ENCODE results near the gene KIF23. TPM values are rescaled to one million over a fixed set of nuclear protein-coding genes. Genes with fewer than 3 reads are reported as not detected.

KIF23 gene
- total RNA-seq, 1 experiment from 2014 or later, result 135 TPM

DNA sequence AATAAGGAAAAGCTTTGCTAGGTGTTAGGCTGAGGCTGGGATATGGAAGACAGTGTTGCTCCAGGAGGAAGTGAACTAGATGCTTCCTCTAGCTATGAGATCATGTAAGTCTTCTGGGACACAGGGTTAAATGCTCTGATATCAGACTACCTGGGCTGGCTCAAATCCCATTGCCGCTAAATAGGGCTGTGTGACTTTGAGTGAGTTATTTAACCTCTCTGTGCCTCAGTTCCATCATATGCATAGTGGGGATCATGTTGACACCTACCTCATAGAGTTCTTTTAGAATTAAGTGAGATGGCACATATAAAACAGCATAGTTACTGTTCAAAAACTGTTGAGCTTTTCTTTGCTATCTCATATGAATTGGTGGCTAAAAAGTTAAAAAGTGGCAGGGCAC lies 51.1 kb downstream of the KIF23 start:
- no peak for DNase-seq (ENCODE audit: low spot score)

DNA sequence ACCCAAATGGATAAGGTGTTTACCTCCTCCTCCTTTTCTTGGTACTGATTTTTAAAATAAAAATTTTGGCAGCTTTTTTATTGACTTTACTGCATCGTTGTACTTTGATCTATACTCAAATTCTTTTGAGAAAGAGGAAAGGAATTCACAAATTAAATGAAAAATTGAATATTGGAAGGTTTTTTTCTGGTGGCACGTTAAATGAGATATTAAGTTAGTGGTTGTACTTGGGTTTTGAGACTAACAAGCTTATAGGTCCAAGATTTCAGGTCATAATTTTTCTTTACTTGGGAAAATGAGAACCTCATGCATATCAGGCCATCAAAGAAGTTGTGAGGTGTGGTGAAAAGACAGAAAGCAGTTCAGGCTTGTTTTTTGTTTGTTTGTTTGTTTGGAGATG lies 52.6 kb downstream of the KIF23 start:
- DNase-seq (ENCODE audit: low spot score), result no peak

DNA sequence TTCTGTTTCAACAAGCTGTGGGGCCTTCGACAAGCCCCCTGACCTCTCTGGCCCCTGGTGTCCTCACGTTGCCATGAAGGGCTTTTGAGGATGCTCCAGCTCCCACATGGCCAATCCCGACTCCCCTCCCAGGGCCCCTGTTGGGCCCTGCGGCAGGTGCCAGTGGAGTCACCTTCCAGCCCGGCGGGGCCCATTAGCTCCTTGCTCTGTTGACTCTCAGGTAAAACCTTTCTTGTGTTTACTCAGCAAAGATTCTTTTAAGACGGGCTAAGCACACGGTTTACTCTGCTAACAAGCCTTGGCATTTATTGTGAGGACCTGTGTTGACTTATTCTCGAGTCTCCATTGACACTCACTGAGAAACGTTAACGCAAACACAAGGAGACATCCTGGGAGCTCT lies 53.5 kb downstream of the KIF23 start:
- no peak for DNase-seq (ENCODE audit: low spot score)

DNA sequence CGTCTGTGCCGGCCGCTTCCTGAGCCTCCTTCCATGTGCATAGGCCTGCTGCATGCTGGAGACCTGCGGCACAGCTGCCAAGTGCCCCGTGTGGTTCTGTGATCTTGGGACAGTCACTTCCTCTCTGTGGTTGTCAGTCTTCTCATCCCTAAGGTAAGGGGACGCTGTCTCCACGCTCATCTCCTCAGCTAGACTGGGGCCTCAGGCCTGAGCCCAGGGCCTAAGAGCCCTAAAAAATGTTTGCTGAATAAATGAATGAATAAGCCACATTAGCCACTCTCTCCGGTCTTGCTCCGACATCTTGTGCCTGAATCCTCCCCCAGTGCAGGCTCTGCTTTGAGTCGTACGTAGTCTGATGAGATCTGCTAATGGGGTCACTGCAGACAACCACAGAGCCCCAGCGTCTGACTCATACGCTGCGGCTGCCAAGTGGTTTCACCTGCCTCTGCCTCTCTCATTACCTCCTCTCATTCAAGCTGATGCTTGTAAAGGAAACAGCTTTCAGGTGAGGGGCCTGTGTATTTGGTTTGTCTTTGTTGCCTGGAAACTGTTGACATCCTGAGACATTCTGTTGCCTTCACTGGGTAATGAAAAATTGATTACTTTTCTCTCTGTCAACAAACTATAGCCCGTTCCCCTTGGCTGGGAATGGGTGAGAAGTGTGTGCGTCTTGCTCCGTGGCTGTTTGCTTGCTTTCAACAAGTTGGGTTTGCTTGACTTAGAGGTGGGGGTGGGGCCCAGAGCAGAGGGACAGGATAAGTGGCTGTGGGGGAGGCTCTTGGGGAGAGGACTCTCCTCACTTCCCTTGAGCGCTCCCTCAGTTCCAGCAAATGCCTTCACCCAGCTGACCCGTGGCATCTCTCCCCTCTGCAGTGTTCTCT lies 54.3 kb downstream of the KIF23 start:
- peak; percentile 83 for DNase-seq (ENCODE audit: low spot score)

DNA sequence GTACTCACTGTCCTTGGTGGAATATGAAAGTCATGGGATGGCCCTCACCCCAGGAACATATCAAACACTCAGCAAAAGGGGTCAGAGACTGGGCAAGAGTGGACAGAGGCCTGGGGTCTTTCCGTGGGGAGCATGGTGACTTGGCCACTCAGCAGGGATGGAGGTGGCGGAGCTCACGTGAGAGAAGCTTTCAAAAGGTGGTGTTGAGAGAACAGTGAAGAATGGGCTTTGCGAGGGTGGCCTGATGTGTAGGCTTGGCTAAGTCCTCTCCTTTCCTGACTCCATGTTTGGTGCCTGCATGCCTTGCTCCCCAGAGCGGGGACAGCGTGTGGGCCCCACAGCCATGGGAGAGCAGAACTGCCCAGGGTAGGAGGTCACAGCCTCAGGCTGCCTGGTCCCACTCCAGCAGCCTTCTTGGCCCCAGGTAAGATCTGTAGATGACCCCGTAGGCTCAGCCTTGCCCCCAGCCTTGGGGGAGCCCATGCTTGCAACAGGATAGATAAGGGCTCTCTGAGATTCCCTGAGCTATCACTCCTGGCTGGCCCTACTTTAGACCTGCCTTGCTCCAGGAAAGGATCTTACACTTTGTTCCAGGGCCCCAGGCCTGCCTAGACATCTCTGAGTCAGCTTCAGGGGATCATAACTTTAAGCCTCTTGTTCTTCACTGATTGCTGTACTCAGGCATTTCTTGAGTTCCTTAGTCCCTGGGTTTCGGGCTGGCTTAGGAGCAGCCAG lies 55.5 kb downstream of the KIF23 start:
- DNase-seq (ENCODE audit: low spot score), result no peak

DNA sequence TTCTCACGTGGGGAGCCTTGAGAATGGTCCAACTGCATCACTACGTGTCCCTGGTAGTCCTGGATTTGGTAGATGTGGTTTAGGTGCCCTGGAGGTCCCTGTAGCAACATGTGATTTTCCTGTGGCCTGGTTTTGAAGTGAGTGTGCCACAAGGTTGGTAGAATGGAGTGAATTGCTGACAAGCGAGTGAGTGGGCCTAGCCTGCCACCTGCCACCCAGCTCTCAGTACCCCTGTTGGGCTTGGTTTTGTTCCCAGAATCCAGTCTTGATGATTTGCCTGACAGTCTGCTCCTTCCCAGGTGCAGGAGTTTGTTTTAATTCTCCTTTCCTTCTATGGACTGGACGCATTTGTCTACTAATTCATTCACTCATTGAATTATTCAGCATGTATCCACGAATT lies 57.9 kb downstream of the KIF23 start:
- no peak for DNase-seq (ENCODE audit: low spot score)

DNA sequence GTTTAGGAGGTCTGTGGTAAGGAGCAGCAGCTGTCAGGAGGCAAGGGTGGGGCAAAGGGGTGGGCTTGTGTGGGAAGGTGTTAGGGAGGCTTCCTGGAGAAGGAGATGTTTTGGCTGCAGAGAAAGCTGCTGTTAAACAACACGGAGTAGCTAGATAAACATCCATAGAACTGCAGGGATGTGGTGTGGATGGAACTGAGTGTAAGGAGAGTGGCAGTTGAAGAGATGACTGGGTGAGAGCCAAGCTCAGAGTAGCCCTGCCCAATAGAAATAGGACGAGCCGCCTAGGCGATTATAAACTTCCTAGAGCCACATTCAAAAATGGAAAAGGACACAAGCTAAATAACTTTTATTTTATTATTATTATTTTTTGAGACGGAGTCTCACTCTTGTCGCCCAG lies 58.4 kb downstream of the KIF23 start:
- no peak for DNase-seq (ENCODE audit: low spot score)

DNA sequence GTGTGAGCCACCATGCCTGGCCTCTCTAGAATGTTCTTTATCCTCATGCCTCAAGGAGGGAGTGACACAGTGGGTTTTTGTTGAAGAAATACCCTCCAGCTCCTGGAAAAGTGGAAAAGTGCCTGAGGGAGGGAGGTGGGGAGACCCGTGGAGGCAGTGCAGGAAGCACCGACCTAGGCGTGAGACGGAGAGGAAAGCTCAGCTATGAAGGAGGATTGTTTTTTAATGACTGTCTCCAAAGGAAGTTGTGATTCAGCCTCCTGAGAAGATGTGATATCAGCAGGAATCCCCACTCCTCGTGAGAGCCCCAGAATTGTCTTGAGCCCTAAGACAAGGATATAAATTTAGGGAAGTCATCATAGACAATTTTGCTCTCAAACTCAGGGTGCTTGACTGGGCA lies 60.1 kb downstream of the KIF23 start:
- peak; percentile 47 for DNase-seq (ENCODE audit: low spot score)

DNA sequence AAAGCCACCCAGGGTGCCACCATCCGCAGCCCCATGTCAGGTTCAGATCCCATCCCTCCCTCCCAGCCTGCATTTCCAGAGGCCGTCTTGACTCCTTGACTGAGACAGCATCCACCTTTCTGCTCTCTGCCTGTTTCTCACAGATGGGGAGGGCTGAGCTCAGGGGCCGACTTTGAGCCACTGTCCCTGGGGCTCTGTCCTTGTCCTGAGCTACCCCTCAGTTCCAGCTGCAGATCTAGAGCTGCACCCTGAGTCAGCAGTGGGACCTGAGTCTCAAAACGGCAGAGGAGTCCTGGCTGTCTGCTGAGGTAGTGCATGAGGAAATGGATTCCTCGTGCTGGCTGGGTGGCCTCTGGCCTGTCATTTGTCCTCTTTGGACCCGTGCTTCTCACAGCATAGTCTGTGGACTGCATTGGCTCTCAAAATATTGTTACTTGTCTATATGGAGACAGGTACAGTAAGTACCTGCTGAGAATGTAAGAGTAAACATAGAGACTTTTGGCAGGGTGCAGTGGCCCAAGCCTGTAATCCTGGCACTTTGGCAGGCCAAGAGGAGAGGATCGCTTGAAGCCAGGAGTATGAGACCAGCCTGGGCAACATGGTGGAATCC lies 60.8 kb downstream of the KIF23 start:
- DNase-seq (ENCODE audit: low spot score), result no peak

DNA sequence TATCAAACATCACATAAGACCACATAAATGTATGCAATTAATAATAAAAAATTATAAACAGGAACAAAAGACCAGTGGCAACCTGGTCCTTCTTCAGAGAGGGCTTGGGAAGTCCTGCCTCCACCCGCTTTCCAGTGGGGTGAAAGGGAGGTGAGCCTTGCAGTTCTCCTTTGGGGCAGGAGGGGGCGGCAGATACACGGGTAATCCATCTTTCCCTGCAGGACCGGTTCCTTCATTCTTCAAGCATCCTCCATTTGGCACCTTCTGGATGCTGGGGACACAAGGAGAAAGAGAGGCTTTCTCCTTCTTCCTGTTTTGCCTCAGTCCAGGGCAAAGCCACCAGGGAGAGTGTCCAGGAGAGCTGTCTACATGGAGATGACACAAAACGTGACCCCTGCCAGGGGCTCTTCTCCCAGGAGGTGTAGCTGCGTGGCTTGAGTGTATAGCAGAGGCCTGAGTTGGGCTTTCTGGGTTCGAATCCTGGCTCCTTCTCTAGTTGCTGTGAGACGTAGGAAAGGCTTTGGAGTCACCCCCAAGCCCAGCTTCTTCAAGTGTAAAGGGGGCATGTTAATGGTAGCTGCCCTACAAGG lies 61.7 kb downstream of the KIF23 start:
- peak; percentile 71 for DNase-seq (ENCODE audit: low spot score)

DNA sequence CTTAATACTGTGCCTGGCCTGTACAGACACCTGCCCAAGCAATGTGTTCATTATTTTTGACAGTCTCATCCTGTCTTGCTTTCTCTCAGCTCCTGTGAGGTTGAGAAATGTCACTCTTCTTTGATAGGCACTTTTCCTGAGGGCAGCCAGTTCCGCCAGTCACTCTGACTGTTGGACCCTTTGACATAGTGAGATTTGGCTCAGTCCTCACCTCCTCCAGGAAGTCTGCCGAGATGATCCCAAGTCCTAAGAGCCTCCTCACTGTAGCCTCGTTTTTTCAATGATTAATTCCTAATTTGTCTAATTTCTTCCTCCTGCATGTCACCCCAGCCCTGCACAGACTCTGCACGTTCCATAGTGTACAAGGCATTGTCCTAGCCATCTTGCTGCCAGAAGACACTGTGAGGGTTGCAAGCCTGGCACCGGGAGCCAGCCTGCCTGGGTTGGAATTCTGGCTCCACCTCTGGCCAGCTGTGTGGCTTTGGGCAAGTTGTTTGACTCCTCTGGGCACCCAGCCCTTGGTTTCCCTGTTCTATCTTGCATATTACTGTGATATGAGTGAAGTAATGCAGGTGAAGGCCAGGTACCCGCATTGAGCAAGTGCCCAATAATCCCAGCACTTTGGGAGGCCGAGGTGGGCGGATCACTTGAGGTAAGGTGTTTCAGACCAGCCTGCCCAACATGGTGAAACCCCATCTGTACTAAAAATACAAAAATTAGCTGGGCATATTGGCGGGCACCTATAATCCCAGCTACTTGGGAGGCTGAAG lies 62.7 kb downstream of the KIF23 start:
- DNase-seq (ENCODE audit: low spot score), result no peak

DNA sequence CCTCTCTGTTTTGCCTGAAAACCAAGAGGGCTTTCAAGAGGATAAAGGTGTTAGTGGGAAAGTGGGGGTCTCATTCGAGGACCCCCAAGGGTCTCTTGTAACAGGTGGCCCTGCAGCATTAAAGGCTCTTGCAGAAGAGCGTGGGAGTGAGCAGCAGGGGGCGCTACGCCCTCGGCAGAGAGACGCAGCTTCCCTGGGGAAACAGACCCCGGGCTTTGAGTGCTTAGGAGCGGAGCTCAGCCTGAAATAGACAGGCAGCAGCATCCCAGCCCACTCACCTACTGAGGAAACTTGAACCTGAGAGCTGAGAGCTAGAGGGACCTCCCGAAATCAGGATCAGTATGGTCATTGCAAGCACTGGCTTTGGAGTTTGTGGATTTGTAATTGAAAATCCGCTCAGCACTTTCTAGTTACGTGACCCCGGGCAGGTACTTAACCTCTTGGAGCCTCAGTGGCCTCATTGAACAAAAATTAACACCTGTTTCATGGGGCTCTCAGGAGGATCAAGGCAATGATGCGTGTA lies 64.2 kb downstream of the KIF23 start:
- DNase-seq (ENCODE audit: low spot score), result no peak

DNA sequence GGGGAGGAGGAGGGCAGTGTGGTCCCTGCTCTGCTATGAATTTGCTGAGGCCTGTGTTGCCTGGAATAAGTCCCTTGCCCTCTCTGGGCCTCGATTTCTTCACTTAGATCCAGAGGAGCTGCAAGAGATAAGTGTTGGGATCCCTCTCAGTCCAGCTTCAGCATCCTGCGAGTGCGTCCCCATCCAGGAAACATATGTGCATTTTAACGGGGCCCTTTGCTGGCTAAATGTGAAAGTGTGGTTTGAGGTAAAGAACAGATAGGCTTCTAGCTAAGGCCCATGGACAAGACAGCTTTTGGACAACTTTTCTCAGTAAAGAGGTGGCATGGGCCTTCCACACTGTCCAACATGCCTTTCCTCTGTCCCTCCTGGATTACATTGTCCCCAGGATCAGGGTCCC lies 64.9 kb downstream of the KIF23 start:
- no peak for DNase-seq (ENCODE audit: low spot score)

DNA sequence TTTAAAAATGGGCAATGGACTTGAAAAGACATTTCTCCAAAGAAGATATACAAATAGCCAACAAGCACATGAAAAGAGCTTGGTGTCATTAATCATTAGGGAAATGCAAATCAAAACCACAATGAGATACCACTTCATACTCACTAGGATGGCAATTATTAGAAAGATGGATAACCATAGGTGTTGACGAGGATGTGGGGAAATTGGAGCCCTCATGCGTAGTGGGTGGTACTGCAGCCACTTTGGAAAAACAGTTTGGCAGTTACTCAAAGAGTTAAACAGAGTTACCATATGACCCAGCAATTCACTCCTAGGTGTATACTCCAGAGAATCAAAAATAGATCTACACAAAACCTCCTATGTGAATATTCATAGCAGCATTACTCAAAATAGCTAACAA lies 65.8 kb downstream of the KIF23 start:
- DNase-seq (ENCODE audit: low spot score), result no peak

DNA sequence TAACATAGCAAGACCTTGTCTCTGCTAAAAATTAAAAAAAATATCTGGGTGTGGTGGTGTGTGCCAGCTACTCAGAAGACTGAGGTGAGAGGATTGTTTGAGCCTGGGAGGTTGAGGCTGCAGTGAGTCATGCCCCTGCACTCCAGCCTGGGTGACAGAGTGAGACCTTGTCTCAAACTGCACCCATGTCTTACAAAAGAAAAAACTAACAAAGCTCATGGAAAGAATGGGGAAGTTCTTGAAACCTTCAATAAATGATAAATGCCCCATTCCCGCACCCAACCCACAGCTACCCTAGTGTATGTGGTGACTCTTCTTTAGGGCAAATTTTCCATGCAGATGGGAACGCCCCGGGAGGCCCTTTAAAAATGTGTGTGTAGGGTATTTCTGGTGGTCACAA lies 66.8 kb downstream of the KIF23 start:
- DNase-seq (ENCODE audit: low spot score), result no peak

DNA sequence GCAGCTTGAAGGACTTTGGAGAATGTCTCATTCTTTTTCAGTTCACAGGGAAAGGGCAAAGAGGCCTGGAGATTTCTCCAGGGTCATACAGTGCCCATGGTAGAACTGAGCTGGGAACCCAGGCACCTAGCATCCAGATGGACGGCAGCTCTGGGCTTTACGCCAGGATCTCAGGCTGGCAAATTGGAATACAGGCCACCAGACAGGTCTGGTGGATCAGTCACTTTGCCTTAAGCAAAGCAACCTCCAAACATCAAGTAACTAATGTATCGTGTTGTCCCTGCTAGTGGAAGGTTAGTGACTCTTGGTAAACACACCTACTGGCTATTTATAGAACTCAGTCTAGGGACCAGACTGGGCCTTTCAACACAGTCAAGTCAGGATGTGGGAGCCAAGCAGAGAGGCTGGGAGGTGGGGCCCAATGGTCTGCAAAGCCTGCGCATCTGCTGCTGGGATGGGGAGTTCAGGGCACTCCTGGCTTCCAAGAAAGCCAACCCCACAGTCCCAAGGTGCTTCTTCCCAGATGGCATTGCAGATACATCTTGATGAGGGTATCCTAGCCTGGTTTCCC lies 68.6 kb downstream of the KIF23 start:
- no peak for DNase-seq (ENCODE audit: low spot score)

DNA sequence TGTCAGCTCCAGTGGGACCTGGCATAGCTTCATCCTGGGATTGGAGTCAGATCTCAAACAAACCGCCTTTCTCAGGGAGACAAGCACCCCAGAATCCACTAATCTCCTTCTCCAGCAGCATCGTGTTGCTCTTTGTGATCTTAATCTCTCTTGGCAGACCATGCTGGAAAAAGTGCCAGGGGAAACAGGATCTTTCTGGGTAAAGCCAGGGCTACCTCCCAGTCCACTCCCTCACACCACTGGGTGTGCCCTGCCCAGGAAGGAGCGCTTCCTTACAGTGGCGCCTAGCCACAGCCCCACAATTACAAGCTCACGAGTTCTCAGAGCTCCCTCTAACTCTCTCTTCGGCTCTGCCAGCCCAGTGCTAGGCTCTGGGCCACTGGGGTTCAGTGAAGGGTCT lies 70.7 kb downstream of the KIF23 start:
- DNase-seq (ENCODE audit: low spot score), result no peak

DNA sequence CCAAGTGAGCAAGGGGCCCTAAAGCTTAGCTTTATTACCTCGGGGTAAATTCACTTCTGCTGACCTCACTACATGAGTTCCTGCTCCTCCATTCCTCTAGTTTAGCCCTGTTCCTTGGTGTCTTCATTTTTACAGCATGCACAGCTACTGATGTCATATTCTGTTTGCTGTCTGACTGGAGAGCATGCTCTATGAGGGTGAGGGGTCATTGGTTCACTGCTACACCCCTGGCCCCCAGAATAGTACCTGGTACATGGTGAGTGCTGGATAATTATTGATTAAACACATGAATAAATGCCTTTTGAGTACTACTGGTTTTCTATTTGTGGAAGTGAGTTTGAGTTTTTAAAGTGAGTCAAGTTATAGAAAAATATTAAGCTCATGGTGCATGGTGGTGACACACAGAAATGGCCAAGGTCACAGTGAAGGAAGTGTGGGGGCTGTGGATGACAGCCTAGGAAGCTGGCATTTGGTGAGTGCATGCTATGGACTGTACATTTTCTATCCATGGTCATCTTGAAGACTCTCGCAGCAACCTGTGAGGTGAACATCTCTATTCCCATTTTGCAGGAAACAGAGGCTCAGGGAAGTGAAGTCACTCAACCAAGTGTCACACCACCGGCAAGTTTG lies 72.4 kb downstream of the KIF23 start:
- DNase-seq (ENCODE audit: low spot score), result no peak

DNA sequence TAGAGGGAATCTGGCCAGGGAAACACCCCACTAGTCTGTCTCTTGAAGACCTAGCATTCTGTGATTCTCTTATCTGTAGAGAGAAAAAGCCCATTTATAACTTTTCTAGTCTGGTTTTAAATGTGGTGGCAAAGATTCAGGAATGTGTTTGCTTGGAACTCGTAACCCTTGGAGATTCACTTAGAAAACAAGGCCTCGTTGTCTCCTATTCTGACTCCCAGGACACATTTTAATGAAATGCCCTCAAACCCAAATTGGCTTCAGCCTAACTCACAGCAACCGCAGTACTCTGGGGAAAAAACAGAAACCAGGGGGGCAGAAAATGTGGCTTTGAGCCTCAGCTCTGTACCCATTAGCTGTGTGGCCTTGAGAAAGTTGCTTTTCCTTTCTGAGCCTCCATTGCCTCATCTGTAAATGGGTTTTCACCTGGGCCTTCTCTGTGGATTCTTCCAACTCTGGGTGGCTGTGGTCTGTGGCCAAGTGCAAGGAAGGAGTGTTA lies 75.0 kb downstream of the KIF23 start:
- DNase-seq (ENCODE audit: low spot score), result no peak

DNA sequence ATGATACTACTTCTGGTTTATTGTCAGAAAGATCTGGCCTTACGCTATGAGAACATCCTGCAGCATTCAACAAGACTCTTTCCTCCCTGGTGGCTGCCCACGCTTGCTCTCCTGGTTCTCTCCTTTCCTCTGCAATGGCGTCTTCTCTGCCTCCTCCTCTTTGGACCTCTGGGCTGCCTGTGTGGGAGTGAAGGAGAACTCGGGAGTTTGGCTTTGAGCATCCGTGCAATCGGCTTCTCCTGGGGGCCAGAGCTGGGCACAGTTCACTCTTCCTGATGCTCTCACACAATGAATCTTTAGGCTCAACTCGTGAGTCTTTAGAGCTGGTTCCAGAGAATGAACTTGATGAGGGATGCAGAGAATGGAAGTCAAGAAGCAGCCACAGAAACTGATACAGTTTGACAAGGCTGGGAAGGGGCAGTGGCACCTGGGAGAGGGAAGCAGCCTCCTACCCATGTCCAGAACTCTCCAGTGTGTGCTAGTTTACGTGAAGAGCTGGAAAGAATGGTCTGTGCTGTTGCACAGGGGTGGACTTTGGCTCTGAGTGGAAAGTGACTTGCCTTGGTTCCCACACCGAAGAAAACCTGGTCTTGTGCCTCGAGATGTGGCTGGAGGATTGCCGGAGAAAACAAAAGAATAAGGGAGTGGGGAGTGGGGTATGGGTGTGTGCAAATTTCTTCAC lies 76.3 kb downstream of the KIF23 start:
- no peak for DNase-seq (ENCODE audit: low spot score)

All from A172 (cell line).